Fibroblast of mammary gland (primary cell): Measurements from ENCODE around the gene ZSCAN5A.

Experiments used
- DNase-seq: peaks from one replicate; pipeline ENCODE4 v3.0.0-alpha.2; 2010; ENCODE audit warnings: low read depth
- H3K4me3 ChIP-seq: 2 replicates; pipeline ENCODE4 v1.5.1; 2011; ENCODE audit warnings: low read depth, mild to moderate bottlenecking, low read length, moderate library complexity; ENCODE audit not compliant: control insufficient read depth
- CTCF ChIP-seq: conservative IDR thresholded peaks from 2 replicates; pipeline ENCODE4 v1.5.1; 2011; ENCODE audit warnings: low read depth, low read length, inconsistent platforms; ENCODE audit not compliant: control insufficient read depth, insufficient read depth

The ZSCAN5A gene

GRCh38 chr19:56315077-56315828, 614 bp upstream of the ZSCAN5A start:
- DNase-seq, result peak; percentile 98
- TF ChIP-seq CTCF, result no peak
- peak overlapping the region; percentile 86 for H3K4me3 ChIP-seq

GRCh38 chr19:56314018-56314380, 640 bp downstream of the ZSCAN5A start:
- TF ChIP-seq CTCF, result no peak
- H3K4me3 ChIP-seq, result peak overlapping the region; percentile 86
- DNase-seq, result no peak

GRCh38 chr19:56312787-56313657, 1.6 kb downstream of the ZSCAN5A start:
- TF ChIP-seq CTCF, result no peak
- no peak overlapping the region for H3K4me3 ChIP-seq
- DNase-seq, result no peak

GRCh38 chr19:56312342-56312741, 2.3 kb downstream of the ZSCAN5A start:
- DNase-seq, result no peak
- TF ChIP-seq CTCF, result no peak
- H3K4me3 ChIP-seq, result no peak overlapping the region

GRCh38 chr19:56310462-56310861, 4.2 kb downstream of the ZSCAN5A start:
- no peak for TF ChIP-seq CTCF
- H3K4me3 ChIP-seq, result no peak overlapping the region
- DNase-seq, result no peak

- TF ChIP-seq CTCF, result peak; percentile 79
These were observed 5.0 kb downstream of the ZSCAN5A start for GRCh38 chr19:56309511-56310185.

More at GRCh38 chr19:56309511-56310185, 5.0 kb downstream of the ZSCAN5A start:
- no peak overlapping the region for H3K4me3 ChIP-seq
- DNase-seq, result peak; percentile 41
